Kasumi-1 (cell line): Measurements from ENCODE around the gene PIP5K1B.
A peak's percentile ranks its signal among the peaks of the same experiment; 100 is the strongest.

ENCODE experiments used
- DNase-seq, 2 experiments: peaks; one replicate each; lab custom pipeline; 2025; lab: John Stamatoyannopoulos, UW

The PIP5K1B gene

DNA sequence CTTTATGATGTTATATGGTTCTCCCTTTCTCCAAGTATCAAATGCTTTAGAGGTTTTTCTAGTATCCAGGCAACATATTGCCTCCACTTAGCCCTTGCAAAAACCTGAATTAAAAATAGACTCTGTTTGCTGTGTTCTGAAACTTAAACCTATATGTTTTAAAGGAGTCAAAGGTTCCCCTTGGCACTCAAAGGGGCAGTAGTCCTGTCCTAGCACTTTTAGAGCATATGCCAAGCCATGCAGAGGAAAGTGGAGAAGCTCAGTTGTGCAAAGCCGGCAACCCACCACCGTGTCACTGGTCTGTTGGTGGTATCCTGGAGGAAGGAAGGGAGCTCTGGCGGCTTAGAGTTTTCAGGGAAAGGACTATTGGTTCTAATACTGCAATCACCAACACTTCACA lies 154.3 kb downstream of the PIP5K1B start:
- DNase-seq = no peak

DNA sequence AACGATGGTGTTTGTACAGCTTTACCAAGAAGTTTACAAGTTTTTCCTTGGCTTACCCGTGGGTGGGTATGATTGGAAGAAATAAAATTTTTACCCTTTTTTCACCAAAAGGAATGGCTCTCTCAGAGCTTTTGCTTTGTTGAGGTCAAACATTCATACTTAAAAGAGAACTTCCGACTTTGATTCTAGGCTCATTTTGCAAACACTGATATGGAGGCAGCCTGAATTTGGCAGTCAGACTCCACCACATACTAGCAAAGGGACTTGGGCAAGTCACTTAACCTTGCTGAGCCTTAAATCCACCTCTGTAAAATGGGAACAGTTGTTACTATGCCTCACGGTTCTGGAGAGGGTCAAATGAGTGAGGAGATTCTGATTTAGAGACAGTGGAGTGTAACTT lies 155.4 kb downstream of the PIP5K1B start:
- DNase-seq = no peak

DNA sequence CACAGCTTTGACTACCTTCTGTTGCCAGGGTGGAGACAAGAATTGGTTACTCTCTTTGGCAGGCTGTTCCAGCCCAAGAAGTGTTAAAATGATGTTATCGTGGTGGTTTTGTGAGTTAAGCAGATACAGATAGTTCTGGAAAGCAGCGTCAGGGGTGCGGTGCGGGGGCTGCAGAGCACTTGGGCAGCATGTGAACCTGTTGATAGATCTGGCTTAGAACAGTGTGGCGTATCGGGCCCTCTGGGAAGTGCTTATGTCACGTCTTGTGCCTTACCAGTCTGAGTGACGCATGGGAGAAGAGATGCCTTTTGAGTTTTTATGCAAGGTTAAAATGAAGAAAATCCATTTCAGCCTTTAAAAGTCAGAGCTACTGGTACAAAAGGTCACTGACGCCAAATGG lies 156.4 kb downstream of the PIP5K1B start:
- DNase-seq = no peak

DNA sequence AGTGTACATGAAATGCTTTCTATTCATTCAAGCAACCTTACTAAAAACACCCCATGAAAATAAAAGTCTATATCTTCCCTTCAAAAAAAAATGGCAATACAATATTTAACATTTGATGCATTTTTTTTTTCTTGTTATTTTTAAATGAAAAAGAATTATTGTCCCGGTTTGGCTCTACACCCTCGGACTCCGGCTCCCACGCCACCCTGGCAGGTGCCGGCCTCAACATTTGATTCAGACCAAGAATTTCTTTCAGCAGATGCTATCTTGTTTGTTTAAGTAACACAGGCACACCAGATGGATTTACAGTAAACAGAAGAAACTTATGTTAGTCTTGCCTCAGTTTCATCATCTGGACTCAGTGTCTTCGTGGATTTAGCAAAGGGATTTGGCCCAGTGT lies 162.0 kb downstream of the PIP5K1B start:
- DNase-seq = no peak

DNA sequence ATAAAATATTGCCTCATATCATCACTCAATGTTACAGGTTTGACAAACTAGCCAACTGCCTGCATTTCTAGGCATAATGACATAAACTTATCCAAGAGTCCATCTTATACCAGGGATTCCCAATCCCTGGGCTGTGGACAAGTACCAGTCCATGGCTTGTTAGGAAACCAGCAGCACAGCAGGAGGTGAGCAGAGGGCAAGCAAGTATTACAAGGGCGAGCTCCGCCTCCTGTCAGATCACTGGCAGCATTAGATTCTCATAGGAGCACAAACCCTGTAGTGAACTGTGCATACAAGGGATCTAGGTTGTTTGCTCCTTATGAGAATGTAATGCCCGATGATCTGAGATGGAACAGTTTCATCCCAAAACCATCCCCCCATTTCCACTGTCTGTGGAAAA lies 164.0 kb downstream of the PIP5K1B start:
- DNase-seq = no peak

DNA sequence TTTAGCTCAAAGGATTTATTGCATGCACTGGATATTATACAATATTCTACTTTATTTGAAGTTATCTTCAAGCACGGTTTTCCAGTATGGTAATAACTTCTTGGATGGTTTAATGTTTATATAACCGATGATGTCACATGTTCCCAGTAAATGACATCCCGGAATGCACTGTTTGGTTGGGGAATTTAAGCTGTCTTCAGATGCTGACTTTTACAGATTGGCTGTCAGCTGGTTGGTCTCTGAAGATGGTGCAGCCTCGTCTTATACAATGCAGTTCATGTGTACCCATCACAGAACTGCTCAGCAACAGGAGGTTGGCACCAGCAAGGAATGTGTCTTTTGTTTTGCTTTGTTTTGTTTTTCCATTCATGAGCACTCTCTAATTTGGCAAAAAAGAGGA lies 165.0 kb downstream of the PIP5K1B start:
- no peak for DNase-seq

DNA sequence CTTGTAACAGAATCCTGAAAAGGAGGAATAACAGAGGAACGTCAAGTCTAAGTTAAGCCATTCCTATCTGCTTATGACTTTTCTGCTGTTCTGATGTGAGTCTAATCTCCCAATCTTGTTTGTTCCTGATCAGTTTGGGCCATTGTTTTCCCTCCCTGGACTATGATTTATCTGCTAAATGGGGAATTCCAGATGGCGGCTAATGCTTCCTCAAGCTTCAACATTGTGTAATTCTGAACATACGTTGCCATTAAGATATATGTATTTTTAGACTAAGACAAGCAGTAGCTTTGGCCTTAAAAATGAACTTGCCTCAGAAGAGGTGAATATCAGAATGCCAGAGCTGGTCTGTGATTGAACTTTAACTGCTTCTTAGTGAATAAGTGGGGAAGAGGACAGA lies 166.2 kb downstream of the PIP5K1B start:
- no peak for DNase-seq

DNA sequence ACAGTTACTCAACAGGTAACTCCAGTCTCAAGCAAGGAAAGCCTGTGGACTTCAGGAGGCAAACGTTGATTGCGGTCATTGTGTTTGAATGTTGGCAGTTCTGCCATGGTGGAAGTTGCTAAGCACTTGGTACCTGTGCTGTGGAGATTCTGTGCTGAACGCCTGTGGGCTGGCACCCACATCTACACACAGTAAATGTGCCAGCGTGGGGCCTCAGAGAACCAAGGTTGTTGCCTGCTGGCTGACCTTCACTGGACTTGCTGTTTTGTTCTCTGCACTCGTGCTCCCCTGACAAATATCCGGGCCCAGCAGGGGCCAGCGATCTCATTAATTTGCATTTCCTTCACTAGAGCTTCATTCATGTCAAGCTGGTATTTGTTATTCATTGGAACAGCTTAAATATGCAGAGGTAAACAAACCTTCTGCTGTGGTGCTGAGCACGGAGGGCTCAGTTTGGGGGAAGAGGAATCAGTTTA lies 167.0 kb downstream of the PIP5K1B start:
- no peak for DNase-seq

DNA sequence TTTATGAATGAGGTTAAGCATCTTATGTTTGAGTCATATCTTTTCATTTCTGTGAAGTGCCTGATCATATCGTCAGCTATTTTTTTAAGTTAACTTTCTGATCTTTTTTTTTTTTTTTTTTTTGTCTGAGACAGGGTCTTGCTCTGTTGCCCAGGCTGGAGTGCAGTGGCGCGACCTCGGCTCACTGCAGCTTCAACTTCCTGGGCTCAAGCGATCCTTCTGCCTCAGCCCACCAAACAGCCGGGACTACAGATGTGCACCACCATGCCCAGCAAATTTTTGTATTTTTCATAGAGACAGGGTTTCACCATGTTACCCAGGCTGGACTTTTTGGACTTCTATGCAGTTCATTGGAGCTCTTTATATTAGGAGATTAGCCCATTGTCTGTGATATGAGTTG lies 168.1 kb downstream of the PIP5K1B start:
- no peak for DNase-seq

DNA sequence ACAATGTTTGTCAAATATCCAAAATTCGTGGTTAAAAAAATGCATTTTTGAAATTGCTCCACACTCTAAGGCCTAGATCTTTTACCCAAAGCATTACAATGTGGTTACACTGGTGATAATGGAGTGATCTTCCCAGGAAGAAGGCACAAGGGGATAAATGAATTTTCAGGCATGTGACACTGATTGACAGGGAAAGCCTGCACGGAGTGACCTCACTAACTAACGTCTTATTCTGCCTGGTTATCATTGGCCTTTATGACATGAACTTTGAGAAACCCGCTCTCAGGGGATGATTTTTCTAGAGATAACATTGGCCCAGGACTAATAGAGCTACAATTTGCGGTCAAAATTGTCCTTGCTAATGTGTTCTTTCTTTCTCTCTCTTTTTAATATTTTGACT lies 171.2 kb downstream of the PIP5K1B start:
- no peak for DNase-seq

DNA sequence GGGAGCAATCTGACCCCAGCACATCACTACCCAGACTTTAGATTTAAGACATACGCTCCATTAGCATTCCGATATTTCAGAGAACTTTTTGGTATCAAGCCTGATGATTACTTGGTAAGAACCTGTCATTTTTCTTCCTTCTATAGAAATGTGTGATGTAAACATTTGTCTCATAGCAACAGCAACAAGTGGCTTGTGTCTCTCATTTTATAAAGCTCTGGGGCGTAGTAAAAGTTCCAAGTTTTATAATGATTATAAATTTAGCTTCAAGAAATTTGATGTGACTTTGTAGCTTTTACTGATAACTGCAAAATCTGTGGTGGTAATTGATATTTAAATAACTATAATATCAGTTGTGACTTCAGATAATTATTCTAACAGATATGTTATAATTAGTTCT lies 171.6 kb downstream of the PIP5K1B start:
- no peak for DNase-seq

DNA sequence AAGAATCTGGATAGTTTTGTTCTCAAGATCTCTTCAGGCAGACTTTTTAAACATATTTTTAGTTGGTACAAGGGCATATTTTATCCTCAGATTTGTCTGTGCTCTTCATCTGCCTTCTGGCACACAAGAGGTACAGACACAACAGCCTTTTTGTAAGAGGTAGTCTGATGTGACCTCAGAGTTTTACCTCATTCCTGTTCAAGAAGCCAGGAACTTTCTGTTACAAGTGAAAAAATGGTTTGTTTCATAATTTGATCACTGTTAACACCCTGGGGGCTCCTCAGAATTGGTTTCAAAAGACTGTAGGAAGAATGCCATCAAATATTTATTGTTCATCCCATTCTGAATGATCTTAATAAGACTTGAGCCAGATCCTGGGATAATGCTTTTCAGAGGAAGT lies 172.2 kb downstream of the PIP5K1B start:
- DNase-seq = no peak

DNA sequence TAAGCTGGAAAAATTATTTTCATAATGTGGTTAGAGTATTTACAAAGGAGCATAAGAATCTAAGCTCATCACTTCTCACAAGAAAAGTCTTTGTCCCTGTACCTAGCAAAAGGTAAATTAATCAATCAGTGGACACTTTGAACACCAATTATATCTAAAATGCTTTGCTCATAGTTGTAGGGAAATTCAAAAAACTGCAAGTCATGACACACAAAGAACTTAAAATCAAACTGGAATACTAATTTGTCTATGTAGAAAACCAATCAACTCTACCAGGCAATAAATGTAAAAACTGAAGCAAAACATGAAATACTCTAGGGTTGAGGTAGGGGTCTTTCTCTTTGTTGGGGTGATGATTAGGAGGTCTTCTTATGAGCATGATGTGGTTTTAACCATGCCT lies 173.4 kb downstream of the PIP5K1B start:
- DNase-seq = no peak

DNA sequence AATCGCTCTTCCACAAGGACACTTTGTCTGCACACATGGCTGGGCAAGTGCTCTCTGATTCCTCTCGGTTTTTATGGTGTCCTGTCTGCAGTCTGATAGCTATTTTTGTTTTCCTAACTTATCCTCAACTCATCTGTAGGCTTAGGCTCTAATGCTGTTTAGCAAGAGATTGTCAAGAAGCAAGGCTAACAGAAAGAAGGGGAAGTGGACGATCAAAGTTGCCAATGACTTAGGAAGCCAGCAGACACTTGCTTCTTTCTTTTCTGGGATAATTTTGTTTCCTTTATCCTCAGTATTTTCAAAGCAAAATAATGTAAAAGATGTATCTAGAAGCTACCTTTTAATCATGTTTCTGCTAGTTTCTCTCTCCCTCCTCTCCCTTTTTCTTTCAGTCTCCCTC lies 178.2 kb downstream of the PIP5K1B start:
- DNase-seq = no peak

DNA sequence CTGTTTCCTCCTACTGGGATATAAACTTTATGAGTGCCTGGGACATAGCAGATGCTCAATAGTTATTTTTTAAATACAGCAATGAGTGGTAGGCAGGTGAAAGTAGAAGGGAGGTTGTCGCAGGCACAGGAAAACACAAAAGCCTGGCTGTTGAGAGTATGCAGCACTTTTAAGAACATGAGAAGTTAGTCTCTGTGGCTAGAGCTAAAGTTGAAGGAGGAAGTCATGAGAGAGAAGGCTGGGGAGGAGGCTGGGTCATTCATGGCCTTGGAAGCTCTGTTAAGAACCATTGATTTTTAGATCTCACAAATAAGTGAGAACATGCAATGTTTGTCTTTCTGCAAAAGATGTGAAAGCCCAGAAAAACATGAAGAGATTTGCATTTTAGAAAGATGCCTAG lies 182.2 kb downstream of the PIP5K1B start:
- DNase-seq = peak; percentile 3

DNA sequence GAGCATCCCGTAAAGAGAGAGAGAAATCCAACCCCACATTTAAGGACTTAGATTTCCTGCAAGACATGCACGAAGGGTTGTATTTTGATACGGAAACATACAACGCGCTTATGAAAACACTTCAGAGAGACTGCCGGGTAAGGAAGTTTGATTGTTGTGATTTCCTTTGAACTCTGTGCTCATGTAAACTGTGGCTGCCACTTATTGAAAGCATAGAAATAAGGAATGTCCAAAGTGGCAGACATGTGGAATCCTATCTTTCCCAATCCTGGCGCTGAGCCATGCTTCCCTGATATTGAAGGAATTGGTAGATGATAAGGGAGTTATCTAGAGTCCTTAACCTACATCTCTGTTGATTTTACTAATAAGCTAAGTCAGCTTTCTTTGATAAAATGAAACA lies 189.5 kb downstream of the PIP5K1B start:
- no peak for DNase-seq

DNA sequence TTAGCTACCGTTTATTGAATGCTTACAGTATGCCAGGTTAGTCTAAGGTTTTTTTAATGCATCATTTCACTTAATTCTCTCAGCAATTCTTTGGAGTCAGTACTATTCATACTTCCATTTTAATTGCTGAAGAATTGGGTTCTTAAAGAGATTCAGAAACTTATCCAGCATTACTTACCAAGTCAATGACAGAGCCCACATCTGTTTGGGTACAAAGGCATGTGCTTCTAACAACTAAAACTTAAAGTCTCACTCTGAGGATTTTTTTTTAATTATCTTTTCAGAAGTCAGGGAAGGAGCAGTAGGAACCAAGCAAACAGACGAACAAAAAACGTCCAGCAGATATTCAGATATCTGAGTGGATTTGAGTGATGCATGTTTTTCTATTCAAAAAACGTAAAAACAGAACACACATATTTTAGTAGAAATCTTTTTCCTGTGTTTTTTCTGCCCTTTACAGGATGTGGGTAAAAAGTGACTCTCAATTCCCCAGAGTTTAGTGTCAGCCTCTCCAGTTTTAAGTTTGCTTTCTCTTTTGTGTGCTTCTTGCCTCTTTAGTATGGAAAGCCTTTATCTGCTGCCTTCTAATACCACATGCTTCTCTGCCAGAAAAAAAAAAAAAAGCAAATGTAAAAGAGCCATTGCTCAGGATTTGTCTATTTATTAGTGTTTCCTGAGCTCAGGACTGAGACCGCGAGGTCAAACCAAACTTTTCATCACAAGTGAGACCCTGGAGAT lies 190.9 kb downstream of the PIP5K1B start:
- no peak for DNase-seq

DNA sequence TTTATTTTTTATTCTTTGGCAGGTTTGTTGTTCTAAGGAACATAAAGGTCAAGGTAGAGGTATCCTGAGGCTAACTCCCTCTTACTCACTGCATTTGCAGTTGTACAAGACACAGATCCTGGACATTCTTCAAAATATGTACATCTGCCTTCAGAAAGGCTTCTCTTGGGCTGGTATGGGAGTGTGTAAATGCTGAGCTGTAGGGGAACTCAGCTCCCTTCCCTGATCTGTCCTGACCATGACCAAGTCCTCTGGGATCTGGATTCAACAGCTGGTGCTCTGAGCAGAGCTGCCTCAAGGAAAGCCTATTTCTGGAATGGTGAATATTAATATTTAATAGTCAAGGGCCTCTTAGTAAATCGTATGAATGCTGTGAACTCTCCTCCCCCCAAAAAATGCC lies 191.4 kb downstream of the PIP5K1B start:
- DNase-seq = no peak

DNA sequence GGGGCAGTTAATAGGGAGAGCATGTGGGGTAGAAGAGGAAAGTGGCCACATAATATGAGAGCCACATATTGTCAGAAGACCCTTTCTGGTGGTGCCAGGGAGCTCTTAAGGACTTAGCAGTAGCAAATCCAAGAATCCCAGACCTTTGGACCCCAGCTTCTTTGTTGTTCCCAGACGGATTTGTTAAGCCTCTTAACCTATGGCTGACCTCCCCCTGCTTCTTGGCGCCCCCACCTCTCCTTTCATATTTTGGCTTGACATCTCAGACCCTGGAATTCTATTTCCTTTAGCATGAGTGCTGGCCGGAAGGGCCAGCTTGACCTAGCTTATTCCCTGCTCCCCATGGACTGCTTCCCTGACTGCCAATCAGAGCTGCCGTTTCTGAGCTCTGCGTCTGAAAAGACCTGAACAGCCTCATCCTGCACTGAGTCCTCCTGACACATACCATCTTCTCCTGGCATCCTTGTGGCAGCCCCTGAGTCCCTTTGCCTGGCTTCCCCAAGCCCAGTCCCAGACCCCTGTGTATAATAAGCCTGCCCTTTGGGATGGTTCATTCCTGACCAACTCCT lies 192.6 kb downstream of the PIP5K1B start:
- no peak for DNase-seq

DNA sequence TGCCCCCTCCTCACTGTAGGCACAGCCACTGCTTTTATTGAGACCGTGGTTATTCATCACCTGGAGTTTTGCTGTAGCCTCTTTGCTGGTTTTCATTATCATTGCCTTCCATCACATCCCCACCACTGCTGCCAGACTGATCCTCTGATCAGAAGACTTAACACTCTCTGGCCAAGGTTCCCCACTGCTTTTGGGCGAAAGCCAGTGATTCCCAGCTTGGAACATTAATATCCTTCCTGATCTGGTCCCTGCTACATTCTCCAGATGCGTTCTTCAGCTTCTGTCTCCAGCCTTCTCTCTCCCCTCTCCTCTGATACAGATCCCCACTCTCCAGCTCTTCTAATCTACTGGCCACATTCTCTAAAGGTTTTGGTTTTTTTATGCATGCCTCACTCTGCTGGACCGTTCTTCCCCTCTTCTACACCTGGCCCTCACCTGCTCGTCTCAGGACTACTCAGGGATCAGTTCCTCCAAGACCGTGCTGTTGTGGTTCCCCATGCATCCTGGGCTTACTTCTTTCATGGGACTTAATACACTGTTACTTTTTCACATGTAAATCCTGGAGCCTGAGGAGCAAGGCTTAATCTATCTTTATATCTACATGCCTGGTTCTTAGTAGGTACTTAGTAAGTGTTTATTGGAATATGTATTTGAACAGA lies 193.9 kb downstream of the PIP5K1B start:
- no peak for DNase-seq

DNA sequence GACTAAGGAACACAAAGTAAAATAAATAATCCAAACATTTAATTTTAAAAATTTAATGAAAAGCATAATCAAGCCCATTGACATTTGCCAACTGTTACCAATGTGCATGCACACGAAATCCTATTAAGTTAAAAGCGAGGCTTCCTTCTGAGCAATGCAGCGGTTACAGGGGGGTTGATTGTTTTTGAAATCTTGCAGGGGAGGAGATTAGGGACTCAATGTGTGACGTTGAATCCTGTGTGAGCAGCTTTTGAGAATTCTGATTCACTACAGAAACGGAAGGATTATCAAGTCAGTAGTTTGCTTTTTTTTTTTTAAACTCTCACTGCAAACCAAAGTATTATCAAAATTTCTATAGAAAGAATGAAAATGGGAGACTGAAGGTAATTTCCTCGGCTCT lies 199.4 kb downstream of the PIP5K1B start:
- no peak for DNase-seq

DNA sequence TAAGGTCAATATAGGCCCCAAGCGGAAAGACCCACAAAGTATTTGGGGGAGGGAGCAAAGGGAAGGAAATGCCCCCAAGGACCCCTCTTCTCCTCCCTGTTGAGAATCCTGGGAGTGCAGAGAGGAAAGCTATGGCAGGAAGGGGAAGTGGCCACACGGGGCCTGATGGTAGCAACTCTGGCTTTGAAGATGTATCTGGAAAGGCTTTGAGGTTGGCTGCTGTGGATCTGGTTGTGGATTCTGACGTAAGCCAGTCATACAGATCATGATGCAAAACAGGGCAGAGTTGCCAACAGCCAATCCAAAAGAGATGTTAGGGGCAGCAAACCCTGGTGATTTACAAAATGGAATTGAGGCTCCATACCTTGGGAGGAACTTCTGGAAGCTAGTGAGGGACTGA lies 200.1 kb downstream of the PIP5K1B start:
- DNase-seq = peak; percentile 24 to 27

DNA sequence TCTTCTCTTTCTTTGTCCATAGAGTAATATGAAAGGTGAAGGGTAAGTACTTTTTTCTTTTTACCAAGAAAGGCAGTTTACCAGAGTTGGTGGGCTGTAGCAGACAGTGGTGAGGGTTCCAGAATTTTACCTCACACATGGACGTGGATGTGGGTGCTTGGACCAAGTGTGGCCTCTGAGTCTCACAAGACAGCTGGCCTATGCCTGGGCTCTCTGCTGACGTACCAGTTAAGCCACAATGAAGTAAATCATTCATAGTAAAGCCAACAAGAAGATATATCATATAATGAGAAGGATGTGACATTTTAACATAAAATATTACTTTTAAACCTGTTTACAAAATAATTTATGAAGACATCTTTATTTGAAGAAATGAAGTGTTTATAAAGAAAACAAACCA lies 202.9 kb downstream of the PIP5K1B start:
- no peak for DNase-seq

DNA sequence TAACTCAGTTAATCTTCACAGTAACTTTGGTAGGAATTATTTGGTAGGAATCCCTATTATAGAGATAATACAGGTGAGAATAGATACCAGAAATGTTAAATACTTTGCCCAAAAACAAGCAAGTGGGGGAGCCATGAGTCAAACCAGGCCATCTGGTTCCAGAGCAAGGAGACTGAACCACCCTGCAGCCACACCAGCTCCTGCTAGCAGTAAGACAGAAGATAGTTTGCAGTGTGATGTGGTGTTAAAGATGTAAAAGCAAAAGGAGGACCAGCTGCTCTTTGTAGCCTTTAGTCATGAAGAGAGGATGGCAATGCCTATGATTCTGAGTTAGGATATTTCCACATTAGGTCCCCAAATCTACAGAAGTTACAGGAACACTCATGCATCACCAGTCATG lies 207.5 kb downstream of the PIP5K1B start:
- no peak for DNase-seq
